ENCODE measurements around the gene CCDC97.
A peak's percentile ranks its signal among the peaks of the same experiment; 100 is the strongest.

The CCDC97 gene

DNA sequence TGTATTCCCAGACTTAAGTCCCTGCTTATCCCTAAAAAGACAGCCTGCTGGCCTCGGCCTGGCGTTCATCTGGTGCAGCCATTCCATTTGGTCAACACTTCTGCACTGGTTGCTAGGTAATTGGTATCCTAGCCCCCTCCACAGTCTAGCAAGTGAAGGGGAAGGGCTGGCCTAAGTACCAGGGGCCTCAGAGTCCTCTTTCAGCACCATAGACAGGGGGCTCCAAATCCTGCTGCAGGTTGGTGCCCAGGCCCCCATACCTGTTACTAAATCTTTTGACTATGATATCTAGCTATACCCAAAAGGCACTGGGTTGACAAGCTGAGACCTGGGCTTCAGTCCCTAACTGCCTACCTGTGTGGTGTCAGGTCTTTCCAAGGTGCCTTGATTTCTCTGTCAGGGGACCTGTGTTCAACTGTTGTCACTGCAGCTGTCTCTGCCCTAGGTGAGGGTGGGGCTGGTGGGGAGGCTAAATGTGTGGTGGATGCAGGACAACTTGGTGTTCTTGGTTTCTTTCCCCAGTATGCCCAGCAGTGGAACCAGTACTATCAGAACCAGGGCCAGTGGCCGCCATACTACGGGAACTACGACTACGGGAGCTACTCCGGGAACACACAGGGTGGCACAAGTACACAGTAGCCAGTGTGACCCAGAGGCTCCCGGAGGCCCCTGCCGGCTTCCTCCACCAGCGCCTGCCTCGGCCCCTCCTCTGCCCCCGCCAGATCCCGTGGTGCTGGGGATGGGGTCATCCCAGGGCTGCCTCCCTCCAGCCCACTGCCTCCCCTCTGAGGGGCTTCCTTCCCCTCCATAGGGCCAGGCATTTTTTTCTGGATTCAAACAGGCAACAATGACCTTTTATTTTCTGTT, 3.8 kb upstream of the CCDC97 start:
- no peak for DNase-seq (ENCODE audit: extremely low read depth, low read depth)
- TF ChIP-seq, protein P1, sequence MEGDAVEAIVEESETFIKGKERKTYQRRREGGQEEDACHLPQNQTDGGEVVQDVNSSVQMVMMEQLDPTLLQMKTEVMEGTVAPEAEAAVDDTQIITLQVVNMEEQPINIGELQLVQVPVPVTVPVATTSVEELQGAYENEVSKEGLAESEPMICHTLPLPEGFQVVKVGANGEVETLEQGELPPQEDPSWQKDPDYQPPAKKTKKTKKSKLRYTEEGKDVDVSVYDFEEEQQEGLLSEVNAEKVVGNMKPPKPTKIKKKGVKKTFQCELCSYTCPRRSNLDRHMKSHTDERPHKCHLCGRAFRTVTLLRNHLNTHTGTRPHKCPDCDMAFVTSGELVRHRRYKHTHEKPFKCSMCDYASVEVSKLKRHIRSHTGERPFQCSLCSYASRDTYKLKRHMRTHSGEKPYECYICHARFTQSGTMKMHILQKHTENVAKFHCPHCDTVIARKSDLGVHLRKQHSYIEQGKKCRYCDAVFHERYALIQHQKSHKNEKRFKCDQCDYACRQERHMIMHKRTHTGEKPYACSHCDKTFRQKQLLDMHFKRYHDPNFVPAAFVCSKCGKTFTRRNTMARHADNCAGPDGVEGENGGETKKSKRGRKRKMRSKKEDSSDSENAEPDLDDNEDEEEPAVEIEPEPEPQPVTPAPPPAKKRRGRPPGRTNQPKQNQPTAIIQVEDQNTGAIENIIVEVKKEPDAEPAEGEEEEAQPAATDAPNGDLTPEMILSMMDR (IDR thresholded peaks at IDR 0.05; ENCODE audit: low read depth, low read length), result no peak

DNA sequence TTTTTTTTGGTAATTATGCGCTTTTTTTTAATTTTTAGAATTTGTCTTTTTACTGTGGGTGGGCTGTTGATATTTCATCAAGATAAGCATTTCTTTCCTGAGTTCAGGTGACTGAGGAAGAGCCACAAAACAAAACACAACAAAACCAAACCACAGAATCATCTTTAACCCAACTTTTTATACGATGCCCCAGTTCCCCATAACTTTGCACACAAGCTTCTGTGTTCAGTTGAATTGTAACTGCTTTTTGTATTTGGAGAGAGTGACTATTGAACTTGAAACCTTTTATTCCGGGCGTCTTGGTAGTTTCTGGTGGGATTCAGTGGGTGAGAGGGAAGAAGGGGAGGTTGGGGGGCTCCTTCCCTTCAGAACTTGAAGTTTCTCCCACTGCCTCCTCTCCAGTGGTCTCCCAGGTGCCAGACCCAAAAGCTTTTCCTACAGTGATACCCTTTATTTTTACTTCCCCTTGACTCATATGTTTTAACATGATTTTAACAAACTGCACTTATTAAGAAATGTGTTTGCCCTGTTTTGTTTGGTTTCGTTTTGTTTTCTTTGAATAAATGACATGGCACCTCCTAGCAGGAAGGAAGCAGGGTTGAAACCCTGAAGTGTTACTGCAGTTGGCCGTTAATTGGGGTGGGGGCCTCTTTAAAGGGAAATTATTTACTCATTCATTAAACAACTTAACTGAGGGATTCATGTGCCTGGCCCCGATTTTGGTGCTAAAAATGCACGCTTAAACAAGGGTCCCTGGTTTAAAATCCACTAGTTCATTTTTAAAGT, 2.7 kb upstream of the CCDC97 start:
- no peak for DNase-seq (ENCODE audit: extremely low read depth, low read depth)
- TF ChIP-seq, protein P1 (IDR thresholded peaks at IDR 0.05; ENCODE audit: low read depth, low read length), result no peak

- no peak for DNase-seq (ENCODE audit: extremely low read depth, low read depth)
- TF ChIP-seq, protein P1 (IDR thresholded peaks at IDR 0.05; ENCODE audit: low read depth, low read length), result no peak
Measured at GRCh38 chr19:41307954-41308449, 2.0 kb upstream of the CCDC97 start.

DNA sequence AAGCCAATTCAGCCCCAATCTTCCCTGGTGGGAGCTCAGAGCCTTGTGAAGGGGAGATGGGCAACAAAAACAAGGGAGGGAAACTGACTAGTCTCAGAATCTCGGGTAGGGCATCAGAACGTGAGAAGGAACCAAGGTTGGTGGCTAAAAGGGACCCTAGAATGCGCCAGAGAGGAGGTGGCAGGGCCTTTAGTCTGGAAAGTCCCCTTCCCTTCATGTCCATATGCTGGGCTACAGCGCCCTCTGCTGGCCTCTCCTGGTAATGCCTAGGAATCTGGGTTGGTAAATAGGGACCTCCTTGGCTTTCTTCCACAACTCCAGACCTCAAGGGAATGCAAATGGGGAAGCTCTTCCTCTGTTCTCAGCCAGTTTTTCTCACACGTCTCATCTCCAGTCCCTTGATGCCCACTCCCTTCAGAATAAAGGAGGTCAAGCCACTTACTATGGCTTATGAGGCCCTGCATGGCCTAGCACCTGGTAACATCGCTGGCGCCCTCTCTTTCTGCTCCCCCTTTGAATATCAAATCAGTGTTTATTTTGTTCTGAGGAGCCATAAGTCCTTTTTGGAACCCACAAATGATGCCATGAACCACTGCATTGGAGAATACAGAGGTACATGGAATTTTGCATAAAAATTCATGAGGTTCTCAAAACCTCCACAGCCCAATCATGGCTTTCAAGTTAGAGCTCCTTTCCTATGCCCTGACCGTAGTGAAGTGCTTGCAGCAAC, 1.4 kb upstream of the CCDC97 start:
- DNase-seq (ENCODE audit: extremely low read depth, low read depth), result no peak
- TF ChIP-seq, protein P1 (IDR thresholded peaks at IDR 0.05; ENCODE audit: low read depth, low read length), result peak; percentile 96

DNA sequence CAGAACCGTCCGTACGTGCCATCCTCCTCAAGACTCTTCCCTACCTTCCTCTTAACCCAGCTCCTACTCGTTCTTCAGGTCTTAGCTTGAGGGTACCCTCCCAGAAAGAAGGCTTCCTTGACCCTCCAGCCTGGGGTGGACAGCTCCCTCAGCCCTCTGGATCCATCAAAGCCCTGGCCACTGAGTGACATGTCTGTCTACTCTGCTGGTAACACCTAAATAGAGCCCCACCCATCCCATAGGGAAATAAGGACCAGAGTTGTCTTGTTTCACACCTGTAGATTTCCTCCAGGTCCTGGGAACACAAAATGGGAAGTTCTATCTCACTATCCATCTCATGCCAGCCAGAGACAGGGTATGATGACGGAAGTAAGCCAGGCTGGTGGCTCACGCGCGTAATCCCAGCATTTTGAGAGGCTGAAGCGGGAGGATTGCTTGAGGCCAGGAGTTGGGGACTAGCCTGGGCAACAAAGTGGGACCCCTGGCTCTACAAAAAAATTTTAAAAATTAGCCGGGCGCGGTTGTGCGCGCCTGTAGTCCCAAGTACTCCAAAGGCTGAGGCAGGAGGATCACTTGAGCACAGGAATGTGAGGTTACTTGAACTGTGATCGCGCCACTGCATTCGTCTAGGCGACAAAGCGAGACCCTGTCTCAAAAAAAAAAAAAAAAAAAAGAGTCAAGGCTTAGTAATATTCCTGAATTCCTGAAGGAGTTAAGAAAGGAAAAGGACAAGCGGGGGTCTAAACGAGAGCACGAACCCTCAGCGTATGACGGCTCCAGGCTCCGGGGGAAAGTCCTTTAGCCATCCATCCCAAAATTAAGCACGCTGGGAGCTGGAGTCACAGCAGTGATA, 566 bp upstream of the CCDC97 start:
- TF ChIP-seq, protein P1 (IDR thresholded peaks at IDR 0.05; ENCODE audit: low read depth, low read length), result no peak
- no peak for DNase-seq (ENCODE audit: extremely low read depth, low read depth)

DNA sequence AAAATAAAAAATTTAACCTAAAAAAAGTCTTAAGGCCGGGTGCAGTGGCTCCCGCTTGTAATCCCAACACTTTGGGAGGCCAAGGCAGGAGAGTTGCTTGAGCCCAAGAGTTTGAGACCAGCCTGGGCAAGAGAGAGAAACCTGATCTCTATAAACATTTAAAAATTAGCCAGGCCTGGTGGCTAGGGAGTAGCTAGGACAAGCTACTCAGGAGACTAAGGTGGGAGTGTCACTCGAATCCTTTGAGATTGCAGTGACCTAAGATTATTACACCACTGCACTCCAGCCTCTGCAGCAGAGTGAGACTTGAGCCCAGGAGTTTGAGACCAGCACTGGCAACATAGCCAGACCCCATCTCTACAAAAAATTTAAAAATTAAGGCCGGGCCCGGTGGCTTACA, 1.1 kb downstream of the CCDC97 start:
- DNase-seq (ENCODE audit: extremely low read depth, low read depth), result no peak
- TF ChIP-seq, protein P1 (IDR thresholded peaks at IDR 0.05; ENCODE audit: low read depth, low read length), result no peak
